ENCODE measurements around the gene PTGFRN. TPM values are rescaled to one million over a fixed set of nuclear protein-coding genes. Genes with fewer than 3 reads are reported as not detected.
"Not testable (repeated sequence)": the region's sequence is repeated elsewhere in the genome, so short reads cannot be mapped to it uniquely, and the experiment has no call there.

Gene PTGFRN
- total RNA-seq, 1 donor from 2014 or later = 52.9 TPM

GRCh38 chr1:116971258-116971860, 61.6 kb downstream of the PTGFRN start:
- Mint-ChIP-seq H3K27me3 (ENCODE audit: unreplicated experiment) (no peaks in the 10 kb centered on the region), H3K27ac (ENCODE audit: unreplicated experiment) (no peak overlapping the region)

DNA sequence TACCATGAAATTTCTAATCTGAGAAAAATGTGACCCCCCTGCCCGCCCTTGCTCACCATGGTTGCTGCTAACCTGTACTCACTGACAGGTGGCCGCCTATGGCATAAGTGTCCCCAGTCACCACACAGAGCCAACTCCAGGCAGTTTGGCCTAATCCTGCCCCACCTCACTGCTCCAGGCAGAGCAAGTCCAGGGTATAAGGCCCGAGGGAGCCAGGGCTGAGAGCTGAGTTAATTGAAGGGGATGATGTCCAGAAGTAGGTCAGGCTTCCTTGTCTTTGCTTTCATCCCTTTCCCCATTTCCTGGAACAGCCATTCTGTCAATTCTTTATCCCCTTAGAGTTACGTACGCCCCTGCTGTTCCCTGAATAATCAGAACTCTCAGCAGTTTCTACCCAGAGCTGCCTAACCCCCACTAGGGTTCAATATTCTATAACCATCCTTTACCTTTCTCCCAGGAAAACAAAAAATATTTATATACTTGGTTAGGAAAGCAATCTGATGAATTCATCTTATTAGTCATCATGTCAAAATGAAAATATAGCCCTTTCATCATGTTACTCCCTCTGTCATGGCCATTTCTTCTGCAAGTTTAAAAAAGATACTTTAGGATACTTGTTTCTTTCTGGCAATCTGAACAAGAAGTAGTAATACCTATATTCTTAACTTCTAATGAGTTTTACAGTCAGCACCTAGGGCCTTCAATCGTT, 62.4 kb downstream of the PTGFRN start:
- Mint-ChIP-seq H3K4me1 (ENCODE audit: unreplicated experiment) (peaks cover 12% of the 10 kb centered on the region), H3K9me3 (ENCODE audit: unreplicated experiment) (peaks cover 7% of the 10 kb centered on the region), H3K36me3 (ENCODE audit: unreplicated experiment) (peaks cover 28% of the 10 kb centered on the region), H3K27me3 (ENCODE audit: unreplicated experiment) (no peaks in the 10 kb centered on the region), H3K27ac (ENCODE audit: unreplicated experiment) (no peak overlapping the region), H3K4me3 (ENCODE audit: unreplicated experiment) (no peak overlapping the region)
- DNase-seq (ENCODE audit: extremely low spot score, unreplicated experiment) = no peak
- TF ChIP-seq, protein P1, sequence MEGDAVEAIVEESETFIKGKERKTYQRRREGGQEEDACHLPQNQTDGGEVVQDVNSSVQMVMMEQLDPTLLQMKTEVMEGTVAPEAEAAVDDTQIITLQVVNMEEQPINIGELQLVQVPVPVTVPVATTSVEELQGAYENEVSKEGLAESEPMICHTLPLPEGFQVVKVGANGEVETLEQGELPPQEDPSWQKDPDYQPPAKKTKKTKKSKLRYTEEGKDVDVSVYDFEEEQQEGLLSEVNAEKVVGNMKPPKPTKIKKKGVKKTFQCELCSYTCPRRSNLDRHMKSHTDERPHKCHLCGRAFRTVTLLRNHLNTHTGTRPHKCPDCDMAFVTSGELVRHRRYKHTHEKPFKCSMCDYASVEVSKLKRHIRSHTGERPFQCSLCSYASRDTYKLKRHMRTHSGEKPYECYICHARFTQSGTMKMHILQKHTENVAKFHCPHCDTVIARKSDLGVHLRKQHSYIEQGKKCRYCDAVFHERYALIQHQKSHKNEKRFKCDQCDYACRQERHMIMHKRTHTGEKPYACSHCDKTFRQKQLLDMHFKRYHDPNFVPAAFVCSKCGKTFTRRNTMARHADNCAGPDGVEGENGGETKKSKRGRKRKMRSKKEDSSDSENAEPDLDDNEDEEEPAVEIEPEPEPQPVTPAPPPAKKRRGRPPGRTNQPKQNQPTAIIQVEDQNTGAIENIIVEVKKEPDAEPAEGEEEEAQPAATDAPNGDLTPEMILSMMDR (IDR thresholded peaks at IDR 0.05) = no peak

More at GRCh38 chr1:116971258-116971860, 61.6 kb downstream of the PTGFRN start:
- Mint-ChIP-seq H3K4me3 (ENCODE audit: unreplicated experiment) (no peak overlapping the region), H3K4me1 (ENCODE audit: unreplicated experiment) (peaks cover 12% of the 10 kb centered on the region), H3K36me3 (ENCODE audit: unreplicated experiment) (peaks cover 28% of the 10 kb centered on the region), H3K9me3 (ENCODE audit: unreplicated experiment) (peaks cover 7% of the 10 kb centered on the region)
- TF ChIP-seq, protein P1 (IDR thresholded peaks at IDR 0.05) = no peak
- DNase-seq (ENCODE audit: extremely low spot score, unreplicated experiment) = no peak

- Mint-ChIP-seq H3K36me3 (ENCODE audit: unreplicated experiment) (peaks cover 26% of the 10 kb centered on the region), H3K27me3 (ENCODE audit: unreplicated experiment) (no peaks in the 10 kb centered on the region), H3K27ac (ENCODE audit: unreplicated experiment) (no peak overlapping the region), H3K4me3 (ENCODE audit: unreplicated experiment) (no peak overlapping the region), H3K9me3 (ENCODE audit: unreplicated experiment) (peaks cover 7% of the 10 kb centered on the region), H3K4me1 (ENCODE audit: unreplicated experiment) (peaks cover 12% of the 10 kb centered on the region)
- no peak for DNase-seq (ENCODE audit: extremely low spot score, unreplicated experiment)
- TF ChIP-seq, protein P1 (IDR thresholded peaks at IDR 0.05) = no peak
Observed at GRCh38 chr1:116972674-116973030, 62.9 kb downstream of the PTGFRN start.

GRCh38 chr1:116980309-116980708, 70.6 kb downstream of the PTGFRN start:
- H3K9me3 Mint-ChIP-seq (ENCODE audit: unreplicated experiment); H3K4me3 Mint-ChIP-seq (ENCODE audit: unreplicated experiment); H3K36me3 Mint-ChIP-seq (ENCODE audit: unreplicated experiment); H3K4me1 Mint-ChIP-seq (ENCODE audit: unreplicated experiment); DNase-seq (ENCODE audit: extremely low spot score, unreplicated experiment); H3K27me3 Mint-ChIP-seq (ENCODE audit: unreplicated experiment); H3K27ac Mint-ChIP-seq (ENCODE audit: unreplicated experiment): not testable (repeated sequence)

GRCh38 chr1:116981521-116982037, 71.9 kb downstream of the PTGFRN start:
- peaks cover 3% of the 10 kb centered on the region for H3K9me3 Mint-ChIP-seq (ENCODE audit: unreplicated experiment)
- no peak for DNase-seq (ENCODE audit: extremely low spot score, unreplicated experiment)
- H3K27ac Mint-ChIP-seq (ENCODE audit: unreplicated experiment) = no peak overlapping the region
- no peaks in the 10 kb centered on the region for H3K27me3 Mint-ChIP-seq (ENCODE audit: unreplicated experiment)
- peaks cover 5% of the 10 kb centered on the region for H3K4me1 Mint-ChIP-seq (ENCODE audit: unreplicated experiment)
- peaks cover 2% of the 10 kb centered on the region for H3K36me3 Mint-ChIP-seq (ENCODE audit: unreplicated experiment)
- no peak overlapping the region for H3K4me3 Mint-ChIP-seq (ENCODE audit: unreplicated experiment)
- TF ChIP-seq, protein P1 (IDR thresholded peaks at IDR 0.05) = no peak

Measured in osteocyte (in vitro differentiated cells).